ENCODE measurements around the gene GBP3.
"Not testable (repeated sequence)": the region's sequence is repeated elsewhere in the genome, so short reads cannot be mapped to it uniquely, and the experiment has no call there.

Gene GBP3

GRCh38 chr1:89040315-89040626 is 17.6 kb upstream of the GBP3 start:
- no peak for DNase-seq (ENCODE audit: low read depth in 2 of 2)

- DNase-seq (ENCODE audit: low read depth in 2 of 2) = no peak
Measured at GRCh38 chr1:89037186-89037585, 14.5 kb upstream of the GBP3 start.

GRCh38 chr1:89035080-89035479 is 12.4 kb upstream of the GBP3 start:
- no peak for DNase-seq (ENCODE audit: low read depth in 2 of 2)

- not testable (repeated sequence) for DNase-seq (ENCODE audit: low read depth in 2 of 2)
Measured at GRCh38 chr1:89034004-89034403, 11.3 kb upstream of the GBP3 start.

- DNase-seq (ENCODE audit: low read depth in 2 of 2) = not testable (repeated sequence)
Measured at GRCh38 chr1:89029051-89029450, 6.4 kb upstream of the GBP3 start.

GRCh38 chr1:89025928-89026327 is 3.3 kb upstream of the GBP3 start:
- DNase-seq (ENCODE audit: low read depth in 2 of 2) = no peak

- no peak for DNase-seq (ENCODE audit: low read depth in 2 of 2)
Measured at GRCh38 chr1:89023026-89023425, 360 bp upstream of the GBP3 start.

GRCh38 chr1:89018318-89018717 is 4.3 kb downstream of the GBP3 start:
- DNase-seq (ENCODE audit: low read depth in 2 of 2) = not testable (repeated sequence)

GRCh38 chr1:89008511-89008910 is 14.2 kb downstream of the GBP3 start:
- no peak for DNase-seq (ENCODE audit: low read depth in 2 of 2)

GRCh38 chr1:89005286-89006151 is 17.1 kb downstream of the GBP3 start:
- DNase-seq (ENCODE audit: low read depth in 2 of 2) = no peak

- DNase-seq (ENCODE audit: low read depth in 2 of 2) = not testable (repeated sequence)
Measured at GRCh38 chr1:89002176-89002575, 20.5 kb downstream of the GBP3 start.

- DNase-seq (ENCODE audit: low read depth in 2 of 2) = no peak
Measured at GRCh38 chr1:89001510-89001909, 21.2 kb downstream of the GBP3 start.

- no peak for DNase-seq (ENCODE audit: low read depth in 2 of 2)
Measured at GRCh38 chr1:88998716-88999115, 23.9 kb downstream of the GBP3 start.

- DNase-seq (ENCODE audit: low read depth in 2 of 2) = no peak
Measured at GRCh38 chr1:88990426-88990825, 32.2 kb downstream of the GBP3 start.

GRCh38 chr1:88985692-88986091 is 37.0 kb downstream of the GBP3 start:
- DNase-seq (ENCODE audit: low read depth in 2 of 2) = no peak

- DNase-seq (ENCODE audit: low read depth in 2 of 2) = no peak
Measured at GRCh38 chr1:88985032-88985431, 37.6 kb downstream of the GBP3 start.

GRCh38 chr1:88984569-88984968 is 38.1 kb downstream of the GBP3 start:
- no peak for DNase-seq (ENCODE audit: low read depth in 2 of 2)

- no peak for DNase-seq (ENCODE audit: low read depth in 2 of 2)
Measured at GRCh38 chr1:88983791-88984559, 38.7 kb downstream of the GBP3 start.

- no peak for DNase-seq (ENCODE audit: low read depth in 2 of 2)
Measured at GRCh38 chr1:88982055-88982454, 40.6 kb downstream of the GBP3 start.

GRCh38 chr1:88981506-88981905 is 41.2 kb downstream of the GBP3 start:
- DNase-seq (ENCODE audit: low read depth in 2 of 2) = not testable (repeated sequence)

GRCh38 chr1:88980870-88981269 is 41.8 kb downstream of the GBP3 start:
- DNase-seq (ENCODE audit: low read depth in 2 of 2) = no peak

- no peak for DNase-seq (ENCODE audit: low read depth in 2 of 2)
Measured at GRCh38 chr1:88979749-88980116, 42.9 kb downstream of the GBP3 start.

GRCh38 chr1:88979054-88979748 is 43.5 kb downstream of the GBP3 start:
- DNase-seq (ENCODE audit: low read depth in 2 of 2) = no peak
